HCT116 (cell line): ENCODE measurements around the gene GATAD2B. TPM values are rescaled to one million over a fixed set of nuclear protein-coding genes. Genes with fewer than 3 reads are reported as not detected.

Experiments used
- ATAC-seq: fragments of 200-7000 bp; cut with Tn5 transposase; 2 replicates; pipeline ENCODE4 v1.9.1; 2020; ENCODE audit warnings: mild to moderate bottlenecking, moderate library complexity
- BruUV-seq: library from RNA; stranded (reverse); fragments of 400-500 nt; replicated peaks from 2 replicates; lab custom pipeline; 2021; lab: Mats Ljungman, UMichigan
- CTCF ChIA-PET: fragments of 300-600 bp; sonication (Branson Sonifier 250); formaldehyde crosslinking; loops from one replicate; lab custom pipeline; 2021; ENCODE audit warnings: antibody characterized with exemption; lab: Charles Lee
- POLR2A ChIA-PET: fragments of 300-600, 350-600 bp; sonication (Branson Sonifier 250); formaldehyde crosslinking; loops from one replicate; lab custom pipeline; 2021; ENCODE audit warnings: antibody characterized with exemption; lab: Charles Lee
- RAD21 ChIA-PET, 2 experiments: fragments of 300-600 bp; sonication (Branson Sonifier 250); formaldehyde crosslinking; loops; one replicate each; lab custom pipeline; 2023; ENCODE audit warnings: low total read pairs in 2 of 2; ENCODE audit not compliant: uncharacterized antibody in 2 of 2, unreplicated experiment in 2 of 2, low non-redundant PET in 1 of 2; lab: Charles Lee
- DNase-seq: peaks from one replicate; pipeline ENCODE4 v3.0.0-alpha.2; 2010; ENCODE audit warnings: low read depth, low spot score
- H2AFZ ChIP-seq: fragments of 200-600 bp; shearing (Covaris generic), sonication (generic); 2 replicates; pipeline ENCODE4 v1.6.1; 2017; ENCODE audit warnings: low read depth, mixed run types, mixed read lengths, antibody characterized with exemption, low read length; ENCODE audit not compliant: poor library complexity, severe bottlenecking
- H3K27ac ChIP-seq: 2 replicates; pipeline ENCODE4 v1.5.1; 2012; ENCODE audit warnings: low read depth, low read length
- H3K27me3 ChIP-seq: fragments of 200-600 bp; sonication (generic); 2 replicates; pipeline ENCODE4 v1.6.1; 2016; ENCODE audit warnings: mixed run types, low read length, mixed read lengths; ENCODE audit not compliant: insufficient read depth
- H3K36me3 ChIP-seq, 2 experiments: fragments of 200-500 bp in 1 of 2; fragments of 200-600 bp in 1 of 2; sonication (Bioruptor generic) in 1 of 2; sonication (generic) in 1 of 2; 2 replicates each; pipeline versions ENCODE4 v1.5.1 to v1.6.1; 2014 to 2016; ENCODE audit warnings: low read length in 2 of 2, inconsistent platforms in 1 of 2, mixed read lengths in 1 of 2, mixed run types in 1 of 2; ENCODE audit not compliant: insufficient read depth in 2 of 2, control insufficient read depth in 1 of 2
- H3K4me1 ChIP-seq, 2 experiments: fragments of 200-600 bp in 1 of 2; sonication (generic) in 1 of 2; 2 replicates each; pipeline versions ENCODE4 v1.5.1 to v1.6.1; 2012 to 2017; ENCODE audit warnings: low read length in 2 of 2, inconsistent platforms in 1 of 2, mild to moderate bottlenecking in 1 of 2, mixed read lengths in 1 of 2, mixed run types in 1 of 2, moderate library complexity in 1 of 2; ENCODE audit not compliant: insufficient read depth in 2 of 2, control insufficient read depth in 1 of 2
- H3K4me2 ChIP-seq: fragments of 200-600 bp; sonication (generic); 2 replicates; pipeline ENCODE4 v1.6.1; 2017; ENCODE audit warnings: mixed run types, low read length, mixed read lengths
- H3K4me3 ChIP-seq, 2 experiments: fragments of 200-600 bp in 1 of 2; sonication (generic) in 1 of 2; replicated peaks in 1 of 2; 2 replicates each; pipeline ENCODE4 v1.5.1; 2011 to 2016; ENCODE audit warnings: low read length in 2 of 2, control low read depth in 1 of 2, low read depth in 1 of 2, mild to moderate bottlenecking in 1 of 2, mixed read lengths in 1 of 2, mixed run types in 1 of 2
- H3K79me2 ChIP-seq: fragments of 200-600 bp; sonication (generic); 2 replicates; pipeline ENCODE4 v1.6.1; 2017; ENCODE audit warnings: mild to moderate bottlenecking, mixed run types, low read length, moderate library complexity, mixed read lengths; ENCODE audit not compliant: insufficient read depth
- H3K9ac ChIP-seq: fragments of 200-600 bp; sonication (generic); 2 replicates; pipeline ENCODE4 v1.6.1; 2016; ENCODE audit warnings: low read length, mixed read lengths
- H3K9me2 ChIP-seq: fragments of 200-600 bp; sonication (generic), shearing (Covaris generic); 2 replicates; pipeline ENCODE4 v1.6.1; 2017; ENCODE audit warnings: mixed run types, mild to moderate bottlenecking, moderate library complexity; ENCODE audit not compliant: insufficient read depth
- H3K9me3 ChIP-seq, 2 experiments: fragments of 200-500 bp in 1 of 2; fragments of 200-600 bp in 1 of 2; sonication (Bioruptor generic) in 1 of 2; sonication (generic) in 1 of 2; 2 replicates each; pipeline ENCODE4 v1.6.1; 2014 to 2017; ENCODE audit warnings: low read length in 2 of 2, mixed read lengths in 2 of 2, inconsistent platforms in 1 of 2, low read depth in 1 of 2, mild to moderate bottlenecking in 1 of 2, mixed run types in 1 of 2, moderate library complexity in 1 of 2; ENCODE audit not compliant: control insufficient read depth in 1 of 2, insufficient read depth in 1 of 2
- H4K20me1 ChIP-seq: fragments of 200-600 bp; sonication (generic), shearing (Covaris generic); 2 replicates; pipeline ENCODE4 v1.6.1; 2017; ENCODE audit warnings: mixed run types, mild to moderate bottlenecking, moderate library complexity; ENCODE audit not compliant: insufficient read depth
- CBX3 ChIP-seq: IDR thresholded peaks from 2 replicates; pipeline ENCODE4 v1.6.1; 2012; ENCODE audit warnings: low read depth
- EGR1 ChIP-seq: IDR thresholded peaks from 2 replicates; pipeline ENCODE4 v1.6.1; 2012; ENCODE audit warnings: low read depth
- ELF1 ChIP-seq: IDR thresholded peaks from 2 replicates; pipeline ENCODE4 v1.6.1; 2012; ENCODE audit warnings: low read depth, borderline replicate concordance
- EZH2 ChIP-seq: fragments of 200-600 bp; sonication (generic); IDR thresholded peaks from 2 replicates; pipeline ENCODE4 v1.6.1; 2017; ENCODE audit warnings: antibody characterized with exemption, mixed run types
- EZH2phosphoT487 ChIP-seq: fragments of 200-600 bp; IDR thresholded peaks from 2 replicates; pipeline ENCODE4 v1.6.1; 2018; ENCODE audit warnings: antibody characterized with exemption, borderline replicate concordance
- FOSL1 ChIP-seq: IDR thresholded peaks from 2 replicates; pipeline ENCODE4 v1.6.1; 2012; ENCODE audit warnings: low read depth
- JUND ChIP-seq: IDR thresholded peaks from 2 replicates; pipeline ENCODE4 v1.6.1; 2012
- POLR2A ChIP-seq: IDR thresholded peaks from 2 replicates; pipeline ENCODE4 v1.7.0; 2011; ENCODE audit warnings: borderline replicate concordance; ENCODE audit not compliant: insufficient read depth, insufficient read length; ENCODE audit errors: extremely low read depth
- SIN3A ChIP-seq: IDR thresholded peaks from 2 replicates; pipeline ENCODE4 v1.6.1; 2012; ENCODE audit warnings: low read depth
- SP1 ChIP-seq: IDR thresholded peaks from 2 replicates; pipeline ENCODE4 v1.6.1; 2012; ENCODE audit warnings: low read depth
- SRF ChIP-seq: IDR thresholded peaks from 2 replicates; pipeline ENCODE4 v1.6.1; 2012; ENCODE audit warnings: low read depth
- TCF7L2 ChIP-seq: IDR thresholded peaks from 2 replicates; pipeline ENCODE4 v1.7.0; 2011; ENCODE audit warnings: borderline replicate concordance, inconsistent platforms; ENCODE audit not compliant: insufficient read depth, insufficient read length; ENCODE audit errors: extremely low read depth
- YY1 ChIP-seq: IDR thresholded peaks from 2 replicates; pipeline ENCODE4 v1.6.1; 2011; ENCODE audit warnings: low read length, low read depth, moderate library complexity, mild to moderate bottlenecking; ENCODE audit not compliant: insufficient replicate concordance; ENCODE audit errors: extremely low read depth
- ZNF274 ChIP-seq: fragments of 200-500 bp; sonication (Bioruptor generic); IDR thresholded peaks from 2 replicates; pipeline ENCODE4 v1.6.1; 2014; ENCODE audit warnings: mild to moderate bottlenecking, low read depth, low read length, inconsistent platforms
- intact Hi-C: fragments of 100-400 bp; cut with micrococcal nuclease; formaldehyde crosslinking; loops from 2 replicates; pipeline ENCODE4 v1.10.0; 2022
- total RNA-seq: library from RNA; stranded (reverse); gene quantifications from one replicate; pipeline ENCODE4 v1.2.1, GENCODE V29; 2021; ENCODE audit not compliant: unreplicated experiment
- TF ChIP-seq, protein P1 (sequence below): IDR thresholded peaks from 2 replicates; pipeline ENCODE4 v1.6.1; 2011; ENCODE audit warnings: mild to moderate bottlenecking, low read length, moderate library complexity; ENCODE audit not compliant: insufficient replicate concordance; ENCODE audit errors: extremely low read depth
- TF ChIP-seq, protein P2 (sequence below): IDR thresholded peaks from 2 replicates; pipeline ENCODE4 v1.6.1; 2012
- TF ChIP-seq, protein P3 (sequence below): IDR thresholded peaks from 2 replicates; pipeline ENCODE4 v1.6.1; 2012
- TF ChIP-seq, protein P4 (sequence below), 3 experiments: fragments of 200-600 bp in 1 of 3; sonication (generic) in 1 of 3; IDR thresholded peaks in 2 of 3; conservative IDR thresholded peaks in 1 of 3; 2 replicates each; pipeline ENCODE4 v1.5.1; 2012 to 2017; ENCODE audit warnings: low read depth in 2 of 3, low read length in 2 of 3, antibody characterized with exemption in 1 of 3, borderline replicate concordance in 1 of 3, control low read depth in 1 of 3, mild to moderate bottlenecking in 1 of 3, mixed read lengths in 1 of 3, mixed run types in 1 of 3, moderate library complexity in 1 of 3; ENCODE audit not compliant: insufficient read depth in 1 of 3

The GATAD2B gene
- total RNA-seq, 1 experiment from 2014 or later, result 50.2 TPM

DNA sequence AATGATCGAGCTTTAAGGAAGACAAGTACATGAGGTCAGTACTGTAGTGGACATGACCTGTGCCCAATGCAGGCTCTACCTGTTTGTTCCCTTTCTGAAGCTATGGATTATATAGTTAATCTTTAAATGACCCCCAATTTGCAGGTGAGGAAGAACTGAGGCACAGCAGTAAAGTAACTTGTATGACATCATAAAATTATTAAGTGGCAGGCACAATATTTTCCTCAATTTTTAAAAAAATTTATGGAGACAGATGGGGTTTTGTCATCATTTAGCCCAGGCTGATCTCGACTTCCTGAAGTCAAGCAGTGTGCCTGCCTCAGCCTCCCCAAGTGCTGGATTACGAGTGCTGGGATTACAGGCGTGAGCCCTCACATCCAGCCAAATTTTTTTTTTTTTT is 3.6 kb upstream of the GATAD2B start (continued):
- TF ChIP-seq, protein P1, sequence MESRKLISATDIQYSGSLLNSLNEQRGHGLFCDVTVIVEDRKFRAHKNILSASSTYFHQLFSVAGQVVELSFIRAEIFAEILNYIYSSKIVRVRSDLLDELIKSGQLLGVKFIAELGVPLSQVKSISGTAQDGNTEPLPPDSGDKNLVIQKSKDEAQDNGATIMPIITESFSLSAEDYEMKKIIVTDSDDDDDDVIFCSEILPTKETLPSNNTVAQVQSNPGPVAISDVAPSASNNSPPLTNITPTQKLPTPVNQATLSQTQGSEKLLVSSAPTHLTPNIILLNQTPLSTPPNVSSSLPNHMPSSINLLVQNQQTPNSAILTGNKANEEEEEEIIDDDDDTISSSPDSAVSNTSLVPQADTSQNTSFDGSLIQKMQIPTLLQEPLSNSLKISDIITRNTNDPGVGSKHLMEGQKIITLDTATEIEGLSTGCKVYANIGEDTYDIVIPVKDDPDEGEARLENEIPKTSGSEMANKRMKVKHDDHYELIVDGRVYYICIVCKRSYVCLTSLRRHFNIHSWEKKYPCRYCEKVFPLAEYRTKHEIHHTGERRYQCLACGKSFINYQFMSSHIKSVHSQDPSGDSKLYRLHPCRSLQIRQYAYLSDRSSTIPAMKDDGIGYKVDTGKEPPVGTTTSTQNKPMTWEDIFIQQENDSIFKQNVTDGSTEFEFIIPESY, result no peak

DNA sequence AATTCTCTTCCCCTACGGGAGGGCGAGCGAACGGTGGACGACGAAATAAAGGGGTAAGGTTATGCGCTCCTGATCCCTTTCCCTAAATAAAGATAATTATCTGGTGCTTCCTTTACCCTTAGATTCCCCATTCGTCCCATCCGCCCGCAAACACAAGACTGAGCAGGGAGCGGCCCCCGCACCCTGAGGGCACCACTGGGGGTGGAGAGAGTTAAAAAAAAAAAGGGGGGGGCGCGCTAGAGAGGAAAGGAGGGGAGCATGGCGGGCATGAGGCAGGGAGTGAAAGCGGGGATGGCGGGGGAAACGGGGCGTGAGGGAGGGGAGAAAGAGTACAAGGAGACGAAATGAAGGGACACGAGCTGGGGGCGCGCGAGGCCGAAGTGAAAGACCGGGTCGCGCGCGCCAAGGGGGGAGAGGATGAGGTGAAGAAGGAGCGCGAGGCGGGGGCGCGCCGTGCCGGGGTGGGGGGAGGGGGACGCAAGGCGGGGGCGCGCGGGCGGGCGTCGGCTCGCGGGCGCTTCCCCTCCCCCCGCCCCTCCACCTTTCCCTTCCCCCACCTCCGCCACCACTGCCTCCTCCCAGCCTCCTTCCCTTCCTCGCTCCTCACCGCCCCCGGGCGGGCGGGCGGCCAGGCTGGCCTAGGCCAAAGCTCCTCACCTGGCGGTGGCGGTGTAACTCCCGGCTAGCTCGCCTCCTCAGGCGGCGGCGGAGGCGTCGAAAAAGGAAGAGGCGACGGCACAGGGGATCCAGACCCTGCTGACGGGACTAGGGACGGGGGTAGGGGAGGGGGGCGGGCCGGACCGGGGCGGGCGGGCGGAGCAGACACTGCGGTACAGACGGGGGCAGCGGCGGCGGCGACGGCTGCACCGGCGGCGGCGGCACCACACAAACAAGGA is 448 bp downstream of the GATAD2B start:
- H2AFZ ChIP-seq, result no peak overlapping the region
- no TSS peak for BruUV-seq
- H3K9me3 ChIP-seq, result no peaks in the 10 kb centered on the region
- RAD21 ChIA-PET, result interaction anchor here in 1 of 2 experiments (0.6 to 1.9 kb wide), 2 partner anchors 24 to 1887 kb away, joined by 4 read pairs; partner anchors contain the start of gene DENND4B
- peaks cover 16 to 33% of the 10 kb centered on the region in 2 experiments for H3K4me1 ChIP-seq
- POLR2A ChIA-PET, result interaction anchor here (0.9 to 2.0 kb wide), 4 partner anchors 25 to 91 kb away, joined by 3 to 12 read pairs (median 3); partner anchors contain the start of genes DENND4B, RPS27 and SLC39A1
- H3K9ac ChIP-seq, result peak overlapping the region; percentile 85
- DNase-seq, result no peak
- H3K27me3 ChIP-seq, result no peaks in the 10 kb centered on the region
- peaks cover 0 to 4% of the 10 kb centered on the region in 2 experiments; a peak in 1 of 4 replicates for H3K36me3 ChIP-seq
- peak overlapping the region; percentile 76 to 85 for H3K4me3 ChIP-seq
- H3K9me2 ChIP-seq, result no peaks in the 10 kb centered on the region
- intact Hi-C loops, result no loop called here
- CTCF ChIA-PET, result interaction anchor here (0.6 to 1.2 kb wide), 2 partner anchors 45 to 196 kb away, joined by 3 to 4 read pairs; partner anchors contain the start of gene CREB3L4
- peak overlapping the region; percentile 93 for H3K4me2 ChIP-seq
- ATAC-seq, result peak; percentile 53
- peaks cover 50% of the 10 kb centered on the region for H3K79me2 ChIP-seq
- peak overlapping the region; percentile 54 for H3K27ac ChIP-seq
- H4K20me1 ChIP-seq, result 0 out of 2 replicates have a peak, but pooled peaks cover 2% of the 10 kb centered on the region
- TF ChIP-seq, protein P2, sequence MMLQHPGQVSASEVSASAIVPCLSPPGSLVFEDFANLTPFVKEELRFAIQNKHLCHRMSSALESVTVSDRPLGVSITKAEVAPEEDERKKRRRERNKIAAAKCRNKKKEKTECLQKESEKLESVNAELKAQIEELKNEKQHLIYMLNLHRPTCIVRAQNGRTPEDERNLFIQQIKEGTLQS, result no peak
- no peak; the same call in 1 of the 2 replicates for TF ChIP-seq CBX3
- TF ChIP-seq FOSL1, result no peak
- no peak; the same call in 1 of the 2 replicates for TF ChIP-seq EGR1
- TF ChIP-seq SIN3A, result no peak
- TF ChIP-seq SRF, result no peak
- TF ChIP-seq TCF7L2, result no peak
- TF ChIP-seq EZH2phosphoT487, result no peak
- peak; percentile 9 for TF ChIP-seq POLR2A
- TF ChIP-seq ELF1, result no peak
- TF ChIP-seq YY1, result no peak
- TF ChIP-seq, protein P3, sequence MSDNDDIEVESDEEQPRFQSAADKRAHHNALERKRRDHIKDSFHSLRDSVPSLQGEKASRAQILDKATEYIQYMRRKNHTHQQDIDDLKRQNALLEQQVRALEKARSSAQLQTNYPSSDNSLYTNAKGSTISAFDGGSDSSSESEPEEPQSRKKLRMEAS, result no peak
- no peak for TF ChIP-seq JUND
- TF ChIP-seq ZNF274, result no peak
- no peak for TF ChIP-seq SP1
- TF ChIP-seq EZH2, result no peak
- TF ChIP-seq, protein P4, sequence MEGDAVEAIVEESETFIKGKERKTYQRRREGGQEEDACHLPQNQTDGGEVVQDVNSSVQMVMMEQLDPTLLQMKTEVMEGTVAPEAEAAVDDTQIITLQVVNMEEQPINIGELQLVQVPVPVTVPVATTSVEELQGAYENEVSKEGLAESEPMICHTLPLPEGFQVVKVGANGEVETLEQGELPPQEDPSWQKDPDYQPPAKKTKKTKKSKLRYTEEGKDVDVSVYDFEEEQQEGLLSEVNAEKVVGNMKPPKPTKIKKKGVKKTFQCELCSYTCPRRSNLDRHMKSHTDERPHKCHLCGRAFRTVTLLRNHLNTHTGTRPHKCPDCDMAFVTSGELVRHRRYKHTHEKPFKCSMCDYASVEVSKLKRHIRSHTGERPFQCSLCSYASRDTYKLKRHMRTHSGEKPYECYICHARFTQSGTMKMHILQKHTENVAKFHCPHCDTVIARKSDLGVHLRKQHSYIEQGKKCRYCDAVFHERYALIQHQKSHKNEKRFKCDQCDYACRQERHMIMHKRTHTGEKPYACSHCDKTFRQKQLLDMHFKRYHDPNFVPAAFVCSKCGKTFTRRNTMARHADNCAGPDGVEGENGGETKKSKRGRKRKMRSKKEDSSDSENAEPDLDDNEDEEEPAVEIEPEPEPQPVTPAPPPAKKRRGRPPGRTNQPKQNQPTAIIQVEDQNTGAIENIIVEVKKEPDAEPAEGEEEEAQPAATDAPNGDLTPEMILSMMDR (IDR thresholded peaks at IDR 0.05 in 2 of 3, conservative IDR thresholded peaks at IDR 0.05 in 1 of 3; ENCODE audit: borderline replicate concordance in 1 of 3, insufficient read depth in 1 of 3, low read depth in 2 of 3, low read length in 2 of 3), result 0 out of 6 replicates have a peak, but pooled peaks of 2 of the 3 experiments have one; percentile 8 to 14
